ENCODE results near the gene WDR20.
"Not testable (repeated sequence)": the region's sequence is repeated elsewhere in the genome, so short reads cannot be mapped to it uniquely, and the experiment has no call there.

WDR20 gene

DNA sequence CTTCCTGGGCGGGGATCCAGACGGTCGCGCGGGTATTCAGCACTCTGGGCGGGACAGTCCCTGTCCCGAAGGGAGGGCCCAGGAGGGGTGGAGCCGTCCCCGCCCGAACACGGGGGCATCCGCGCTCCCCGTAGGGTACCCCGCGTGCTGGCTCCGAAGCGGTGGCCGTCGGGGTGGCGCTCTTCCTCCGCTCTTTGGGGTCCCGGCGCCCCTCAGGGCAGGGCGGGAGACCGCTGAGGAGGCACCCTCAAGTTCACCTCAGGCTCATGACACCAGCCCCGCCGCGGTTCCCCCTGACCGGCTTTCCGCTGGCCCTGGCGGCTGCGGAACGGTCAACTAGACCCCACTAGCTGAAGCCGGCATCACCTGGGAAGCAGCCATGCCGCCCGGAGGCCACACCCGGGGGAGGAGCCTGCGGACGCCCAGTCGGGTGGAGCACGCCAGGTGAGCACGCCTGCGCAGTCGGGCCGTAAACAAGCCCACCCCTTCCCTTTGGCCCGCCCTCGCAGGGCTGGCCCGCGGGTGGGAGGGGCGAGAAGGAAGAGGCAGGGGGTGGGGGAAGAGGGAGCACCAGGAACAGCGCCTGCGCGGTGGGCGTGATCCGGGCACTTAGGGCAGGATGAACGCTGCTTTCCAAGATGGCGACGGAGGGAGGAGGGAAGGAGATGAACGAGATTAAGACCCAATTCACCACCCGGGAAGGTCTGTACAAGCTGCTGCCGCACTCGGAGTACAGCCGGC lies at the start of gene WDR20:
Gene WDR20 (plus strand): TSS at position 612 of the 741 bp plus-strand sequence. CDS start 27 bp downstream, at position 639.
- DNase-seq = peak; percentile 79 to 99 (median 98)

DNA sequence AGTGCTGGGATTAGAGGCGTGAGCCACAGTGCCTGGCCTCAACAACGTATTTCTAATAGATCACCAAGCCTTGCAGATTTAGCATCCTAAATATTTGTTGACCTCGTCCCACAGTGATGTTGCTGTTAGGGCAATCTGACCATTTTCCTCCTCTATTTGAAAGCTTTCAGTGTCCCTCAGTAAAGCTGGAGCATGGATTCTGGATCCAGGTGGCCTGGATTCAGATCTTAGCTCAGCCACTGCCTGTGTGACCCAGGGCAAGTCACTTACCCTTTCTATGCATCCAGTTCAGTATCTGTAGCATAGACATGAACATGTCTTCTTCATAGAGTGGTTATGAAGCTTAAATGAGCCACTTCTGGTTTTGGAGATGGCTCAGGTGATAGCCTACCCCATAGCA lies 49.0 kb upstream of the WDR20 start:
- DNase-seq = no peak

DNA sequence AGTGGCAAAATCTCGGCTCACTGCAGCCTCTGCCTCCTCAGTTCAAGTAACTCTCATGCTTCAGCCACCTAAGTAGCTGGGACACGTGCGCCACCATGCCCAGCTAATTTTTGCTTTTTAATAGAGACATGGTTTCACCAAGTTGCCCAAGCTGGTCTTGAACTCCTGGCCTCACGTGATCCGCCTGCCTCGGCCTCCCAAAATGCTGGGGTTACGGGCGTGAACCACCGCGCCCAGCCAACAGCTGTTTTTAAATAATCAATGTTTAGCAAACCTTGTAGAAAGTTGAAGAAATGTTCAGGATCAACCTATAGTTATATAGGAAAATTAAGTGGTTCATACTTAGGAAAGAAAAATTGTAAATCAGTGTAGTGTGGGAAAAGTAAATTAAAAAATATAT lies 46.9 kb upstream of the WDR20 start:
- DNase-seq = no peak

GRCh38 chr14:102094101-102094500 lies 45.6 kb upstream of the WDR20 start:
- no peak for DNase-seq

DNA sequence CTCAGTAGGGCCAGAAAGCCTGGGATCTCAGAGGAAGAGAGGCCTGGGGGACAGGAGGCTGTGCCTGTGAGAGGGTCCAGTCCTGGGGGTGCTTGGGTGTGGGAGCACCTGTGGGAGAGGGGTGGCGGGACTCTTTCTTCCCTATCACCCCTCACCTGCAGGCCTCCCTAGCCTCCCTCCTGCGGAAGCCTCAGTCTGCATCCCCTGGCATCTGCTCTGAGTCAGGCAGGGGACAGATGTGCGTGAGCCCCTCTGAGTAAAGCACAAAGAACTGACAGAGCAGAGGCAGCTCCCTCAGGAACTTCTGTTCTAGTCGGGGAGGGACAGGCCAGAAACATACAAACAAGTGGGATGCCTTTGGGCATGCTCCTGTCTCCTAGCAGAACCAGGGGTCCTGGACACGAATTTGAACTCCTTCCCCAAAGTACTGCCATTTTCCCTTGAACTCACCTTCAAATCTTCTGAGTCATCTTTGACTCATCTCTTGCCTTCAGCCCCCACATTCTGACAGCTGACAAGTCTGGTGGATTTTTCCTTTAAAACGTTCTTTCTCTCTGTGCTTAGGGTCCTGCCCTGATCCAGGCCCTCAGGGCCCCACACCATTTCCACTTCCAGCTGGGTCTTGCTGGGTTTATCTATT lies 44.3 kb upstream of the WDR20 start:
- DNase-seq = no peak

DNA sequence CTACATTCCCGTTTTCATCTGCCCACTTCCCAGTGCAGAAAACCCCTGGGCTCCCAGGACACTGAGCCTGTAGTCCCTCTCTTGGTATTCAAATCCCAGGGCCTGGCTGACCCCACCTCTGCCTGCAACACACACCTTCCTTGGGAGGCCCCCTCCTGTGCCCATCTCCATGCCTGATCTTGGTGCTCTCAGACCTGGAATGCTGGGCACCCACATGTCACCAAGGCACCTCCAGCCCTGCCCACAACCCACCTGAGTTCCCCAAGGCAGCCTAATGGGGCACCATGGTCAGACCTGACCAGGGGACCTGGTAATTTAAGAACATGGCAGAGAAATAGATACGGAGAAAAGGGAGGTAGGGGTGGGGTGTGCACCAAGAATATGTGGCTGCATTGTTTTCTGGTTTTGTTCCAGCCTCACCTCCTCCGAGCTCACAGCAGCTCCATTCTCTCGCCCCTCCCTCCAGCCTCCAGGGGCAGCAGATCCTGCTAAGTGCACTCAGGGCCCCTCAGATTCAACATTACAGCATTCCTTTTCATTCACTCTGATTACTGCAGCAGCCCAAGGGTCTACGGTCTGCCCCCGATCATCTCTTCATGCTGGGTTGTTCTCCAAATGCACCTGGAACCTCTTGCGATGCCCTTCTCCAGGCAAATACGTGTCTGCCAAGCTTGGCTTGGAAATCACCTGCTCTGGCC lies 43.7 kb upstream of the WDR20 start:
- DNase-seq = peak in 3 of 58 donors; percentile 48 to 59 (median 48)

DNA sequence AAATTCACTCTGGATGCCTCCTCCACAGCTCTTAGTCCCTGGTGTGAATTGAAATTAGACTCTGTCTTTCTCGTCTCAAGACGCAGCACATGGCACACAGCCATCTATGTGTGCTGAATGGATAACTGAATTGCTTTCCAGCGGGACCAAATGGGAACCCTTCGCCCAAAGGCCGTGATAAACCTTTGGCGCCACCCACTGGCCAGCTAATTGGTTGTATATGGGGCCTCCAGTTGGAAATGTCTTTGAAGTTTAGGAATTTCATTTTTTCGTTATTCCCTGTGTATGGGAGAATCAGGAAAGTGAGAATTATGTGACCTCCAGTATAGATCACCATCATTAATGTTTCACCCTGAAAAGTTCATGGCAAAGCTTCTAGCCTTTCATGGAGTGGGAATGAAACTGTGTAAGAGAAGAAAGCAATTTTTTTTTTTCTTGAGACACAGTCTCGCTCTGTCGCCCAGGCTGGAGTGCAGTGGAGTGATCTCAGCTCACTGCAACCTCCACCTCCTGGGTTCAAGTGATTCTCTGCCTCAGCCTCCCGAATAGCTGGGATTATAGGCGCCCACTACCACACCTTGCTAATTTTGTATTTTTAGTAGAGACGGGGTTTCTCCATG lies 43.0 kb upstream of the WDR20 start:
- peak in 57 of 58 donors; percentile 31 to 92 (median 75) for DNase-seq

DNA sequence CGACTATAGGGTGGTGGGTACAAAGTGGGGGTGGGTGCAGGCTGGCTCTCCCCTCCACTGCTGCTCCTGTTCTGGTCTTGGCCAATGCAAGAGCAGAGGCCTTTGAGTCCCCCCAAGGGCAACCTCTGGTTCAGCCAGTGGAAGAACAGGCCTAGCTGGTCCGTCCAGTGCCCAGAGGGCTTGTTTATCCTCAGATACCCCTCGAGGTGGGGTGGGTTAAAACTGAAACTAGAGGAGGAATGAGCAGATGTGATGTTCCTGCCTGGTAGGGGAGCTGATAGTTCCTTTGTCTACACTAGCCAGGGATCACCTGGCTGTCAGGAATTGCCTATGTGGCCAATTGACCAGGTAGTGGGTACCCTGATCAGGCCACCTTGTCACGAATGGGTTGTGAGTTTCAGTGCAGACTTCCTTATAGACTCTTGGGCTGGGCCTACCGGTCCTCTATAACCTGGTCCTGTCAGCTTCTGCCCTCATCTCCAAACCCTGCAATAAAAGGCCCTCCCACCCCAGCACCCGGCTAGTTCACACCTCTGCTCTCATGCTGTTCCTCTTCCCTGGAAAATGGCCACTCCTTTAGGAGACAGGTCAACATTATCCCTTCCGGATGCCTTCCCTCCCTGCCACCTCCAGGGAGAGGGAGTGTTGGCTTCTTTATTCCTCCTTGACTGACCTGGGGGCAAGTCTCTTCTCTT lies 42.1 kb upstream of the WDR20 start:
- DNase-seq = no peak

DNA sequence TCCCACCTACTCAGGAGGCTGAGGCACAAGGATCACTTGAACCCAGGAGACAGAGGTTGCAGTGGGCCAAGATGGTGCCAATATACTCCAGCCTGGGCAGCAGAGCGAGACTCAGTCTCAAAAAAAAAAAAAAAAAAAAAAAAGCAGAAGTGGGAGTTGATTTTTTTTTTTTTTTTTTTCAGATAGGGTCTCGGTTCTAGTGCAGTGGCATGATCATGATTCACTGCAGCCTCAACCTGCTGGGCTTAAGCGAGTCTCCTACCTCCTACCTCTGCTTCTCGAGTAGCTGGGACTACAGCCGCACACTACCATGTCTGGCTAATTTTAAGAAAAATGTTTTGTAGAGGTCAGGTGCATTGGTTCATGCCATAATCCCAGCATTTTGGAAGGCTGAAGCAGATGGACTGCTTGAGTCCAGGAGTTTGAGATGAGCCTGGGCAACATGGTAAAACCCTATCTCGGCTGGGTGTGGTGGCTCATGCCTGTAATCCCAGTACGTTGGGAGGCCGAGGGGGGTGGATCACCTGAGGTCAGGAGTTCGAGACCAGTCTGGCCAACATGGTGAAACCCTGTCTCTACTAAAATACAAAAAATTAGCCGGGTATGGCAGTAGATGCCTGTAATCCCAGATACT lies 36.5 kb upstream of the WDR20 start:
- no peak for DNase-seq

DNA sequence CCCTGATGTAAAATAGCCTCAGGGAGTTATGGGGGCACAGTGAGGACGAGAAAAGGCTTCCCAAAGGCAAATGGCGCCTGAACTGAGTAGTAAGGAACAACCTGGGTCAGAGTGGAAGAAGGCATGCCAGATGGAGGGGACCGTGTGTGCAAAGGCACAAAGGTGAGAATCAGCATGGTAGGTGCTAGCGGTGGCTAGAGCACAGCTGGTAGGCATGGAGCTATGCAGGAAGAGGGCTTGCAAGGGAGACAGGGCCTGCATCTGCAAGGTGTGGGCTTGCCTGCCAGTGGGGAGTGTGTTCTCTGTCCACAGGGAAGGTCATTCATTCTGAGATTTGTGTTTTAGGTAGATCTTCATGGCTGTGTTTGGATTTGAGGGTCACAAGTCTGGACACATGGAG lies 34.3 kb upstream of the WDR20 start:
- no peak for DNase-seq

DNA sequence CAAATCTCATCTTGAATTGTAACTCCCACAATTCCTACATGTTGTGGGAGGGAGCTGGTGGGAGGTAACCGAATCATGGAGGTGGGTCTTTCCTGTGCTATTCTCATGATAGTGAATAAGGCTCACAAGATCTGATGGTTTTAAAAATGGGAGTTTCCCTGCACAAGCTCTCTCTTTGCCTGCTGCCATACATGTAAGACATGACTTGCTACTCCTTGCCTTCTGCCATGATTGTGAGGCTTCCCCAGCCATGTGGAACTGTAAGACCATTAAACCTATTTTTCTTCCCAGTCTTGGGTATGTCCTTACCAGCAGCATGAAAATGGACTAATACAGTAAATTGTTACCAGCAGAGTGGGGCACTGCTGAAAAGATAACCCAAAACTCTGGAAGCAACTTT lies 30.4 kb upstream of the WDR20 start:
- not testable (repeated sequence) for DNase-seq

- no peak for DNase-seq
Measured at GRCh38 chr14:102111101-102111500, 28.6 kb upstream of the WDR20 start.

GRCh38 chr14:102116361-102117180 lies 23.1 kb upstream of the WDR20 start:
- DNase-seq = no peak

DNA sequence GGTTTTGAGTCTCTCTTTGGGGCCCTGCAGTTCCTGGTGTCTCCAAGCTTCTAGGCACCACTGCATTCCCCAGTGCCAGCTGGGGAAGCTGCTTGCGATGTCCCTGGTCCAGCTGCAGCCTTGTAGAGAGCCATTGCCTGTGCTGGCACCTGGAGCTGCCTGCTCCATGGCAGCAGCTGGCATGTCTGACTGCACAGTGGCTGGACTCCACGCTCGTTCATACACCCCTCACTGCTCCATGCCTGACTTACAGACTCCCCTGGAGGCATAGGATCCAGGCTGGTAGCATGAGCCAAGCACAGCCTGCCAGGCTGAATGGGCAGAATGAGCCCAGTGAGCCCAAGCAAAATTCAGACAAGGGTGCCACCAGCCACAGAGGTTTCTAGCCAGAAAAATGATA lies 21.8 kb upstream of the WDR20 start:
- DNase-seq = no peak

DNA sequence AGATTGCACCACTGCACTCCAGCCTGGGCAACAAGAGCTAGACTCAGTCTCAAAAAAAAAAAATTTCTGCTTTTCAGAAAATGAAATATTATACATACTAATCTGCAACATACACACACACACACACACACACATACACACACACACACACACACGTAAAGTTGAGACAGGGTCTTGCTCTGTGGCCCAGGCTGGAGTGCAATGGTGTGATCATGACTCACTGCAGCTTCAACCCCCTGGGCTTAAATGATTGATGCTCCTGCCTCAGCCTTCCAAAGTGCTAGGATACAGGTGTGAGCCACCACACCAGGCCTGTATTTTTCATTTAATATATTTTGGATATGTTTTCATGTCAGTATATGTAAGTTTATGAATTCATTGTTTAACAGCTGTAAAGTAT lies 18.8 kb upstream of the WDR20 start:
- no peak for DNase-seq

DNA sequence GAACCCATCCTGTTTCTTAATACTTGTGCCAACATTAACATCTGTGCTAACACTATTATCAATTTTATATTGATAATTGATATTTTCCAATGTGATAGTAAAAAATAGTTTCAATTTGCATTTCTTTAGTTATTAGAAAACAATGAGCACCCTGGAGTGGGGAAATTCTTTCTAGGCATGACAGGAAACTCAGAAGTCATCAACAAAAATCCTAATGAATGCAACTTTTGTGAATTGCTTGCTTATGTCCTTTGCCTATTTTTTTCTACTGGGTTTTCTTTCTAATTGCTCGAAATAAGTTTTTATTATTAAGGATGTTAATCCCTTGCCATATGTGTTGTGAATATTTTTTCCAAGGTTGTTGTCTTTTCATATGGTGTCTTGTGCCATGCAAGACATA lies 18.1 kb upstream of the WDR20 start:
- no peak for DNase-seq

DNA sequence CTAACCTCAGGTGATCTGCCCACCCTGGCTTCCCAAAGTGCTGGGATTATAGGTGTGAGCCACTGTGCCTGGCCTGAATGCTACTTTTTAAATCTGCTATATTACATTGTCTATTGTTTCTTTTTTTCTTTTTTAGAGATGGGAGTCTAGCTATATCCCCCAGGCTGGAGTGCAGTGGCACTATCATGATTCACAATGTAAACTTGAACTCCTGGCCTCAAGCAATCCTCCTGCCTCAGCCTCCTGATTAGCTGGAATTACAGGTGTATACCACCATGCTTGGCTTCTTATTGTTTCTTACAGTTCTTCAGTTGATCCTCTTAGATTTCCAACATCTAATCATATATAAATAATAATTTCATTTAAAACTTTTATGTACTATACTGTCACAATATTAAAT lies 15.3 kb upstream of the WDR20 start:
- no peak for DNase-seq

GRCh38 chr14:102125546-102125945 lies 14.2 kb upstream of the WDR20 start:
- no peak for DNase-seq

DNA sequence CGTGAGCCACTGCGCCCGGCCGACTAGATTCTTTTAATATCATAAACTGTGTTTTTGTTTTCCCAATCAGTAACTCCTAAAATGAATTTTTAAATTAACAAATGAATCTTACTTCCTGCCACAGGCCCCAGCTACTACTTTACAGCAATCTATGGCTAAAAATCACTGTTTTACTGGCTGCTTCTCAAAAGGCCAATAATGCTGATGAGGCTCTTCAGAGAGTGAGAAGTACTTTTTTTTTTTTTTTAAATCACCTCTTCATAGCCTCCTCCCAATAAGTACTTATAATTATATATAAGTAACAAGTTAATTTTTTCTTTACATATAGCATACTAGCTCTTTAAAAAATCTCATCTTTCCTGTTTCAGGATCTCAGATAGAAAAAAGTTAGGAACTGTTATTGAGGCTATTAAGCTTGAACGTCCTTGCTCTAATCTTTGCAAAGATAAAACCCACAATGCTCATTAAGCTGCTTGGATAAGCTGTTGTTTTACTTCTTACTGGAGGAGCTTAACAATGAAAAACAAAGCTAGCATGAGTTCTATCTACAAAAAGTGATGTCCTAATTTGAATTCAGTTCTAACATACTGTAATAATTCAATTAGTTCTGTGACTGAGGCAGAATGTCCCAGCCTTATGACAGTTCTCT lies 12.8 kb upstream of the WDR20 start:
- no peak for DNase-seq
